Midbrain (tissue), 1 donor: ENCODE results near the gene PAK5.

ENCODE experiments used
- DNase-seq: peaks from one replicate; lab custom pipeline; 2025; lab: John Stamatoyannopoulos, UW

Gene PAK5

DNA sequence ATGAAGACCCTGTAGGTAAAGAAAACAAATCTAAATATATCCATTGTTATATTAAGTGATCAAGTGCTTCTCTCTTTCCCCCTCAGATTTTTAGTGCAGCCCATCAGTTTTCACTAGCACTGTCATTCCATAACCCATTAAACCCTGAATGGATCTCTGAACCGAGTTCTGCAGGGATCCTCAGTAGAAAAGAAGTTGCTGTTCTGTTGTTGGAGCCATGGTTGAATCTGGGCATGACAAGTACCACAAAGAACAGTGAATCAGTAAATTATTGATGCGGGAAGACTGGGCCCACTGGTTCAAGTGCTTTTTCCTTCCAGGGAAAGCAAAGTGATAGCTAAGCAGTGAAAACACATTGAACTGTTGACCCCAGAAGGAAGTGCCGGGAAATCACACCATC is 264.1 kb downstream of the PAK5 start:
- DNase-seq: no peak

DNA sequence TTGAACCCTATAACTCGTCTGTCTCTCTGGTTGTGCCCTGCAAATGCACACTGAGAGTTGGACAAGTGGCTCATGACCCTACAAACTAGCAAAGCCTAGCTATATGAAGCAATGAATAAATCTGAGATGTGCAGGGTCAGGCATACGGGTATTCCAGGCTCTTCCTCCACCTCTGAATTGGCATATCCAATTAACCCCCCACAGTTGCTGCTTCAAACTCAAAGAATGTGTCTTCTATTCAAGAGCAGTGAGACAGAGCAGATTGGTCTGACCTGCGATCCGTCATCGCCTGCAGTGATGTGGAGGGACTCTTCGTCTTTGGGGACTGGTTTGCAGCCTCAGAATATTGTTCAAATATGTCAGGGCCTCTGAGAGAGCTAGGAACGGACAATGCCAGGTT is 264.7 kb downstream of the PAK5 start:
- DNase-seq: no peak

DNA sequence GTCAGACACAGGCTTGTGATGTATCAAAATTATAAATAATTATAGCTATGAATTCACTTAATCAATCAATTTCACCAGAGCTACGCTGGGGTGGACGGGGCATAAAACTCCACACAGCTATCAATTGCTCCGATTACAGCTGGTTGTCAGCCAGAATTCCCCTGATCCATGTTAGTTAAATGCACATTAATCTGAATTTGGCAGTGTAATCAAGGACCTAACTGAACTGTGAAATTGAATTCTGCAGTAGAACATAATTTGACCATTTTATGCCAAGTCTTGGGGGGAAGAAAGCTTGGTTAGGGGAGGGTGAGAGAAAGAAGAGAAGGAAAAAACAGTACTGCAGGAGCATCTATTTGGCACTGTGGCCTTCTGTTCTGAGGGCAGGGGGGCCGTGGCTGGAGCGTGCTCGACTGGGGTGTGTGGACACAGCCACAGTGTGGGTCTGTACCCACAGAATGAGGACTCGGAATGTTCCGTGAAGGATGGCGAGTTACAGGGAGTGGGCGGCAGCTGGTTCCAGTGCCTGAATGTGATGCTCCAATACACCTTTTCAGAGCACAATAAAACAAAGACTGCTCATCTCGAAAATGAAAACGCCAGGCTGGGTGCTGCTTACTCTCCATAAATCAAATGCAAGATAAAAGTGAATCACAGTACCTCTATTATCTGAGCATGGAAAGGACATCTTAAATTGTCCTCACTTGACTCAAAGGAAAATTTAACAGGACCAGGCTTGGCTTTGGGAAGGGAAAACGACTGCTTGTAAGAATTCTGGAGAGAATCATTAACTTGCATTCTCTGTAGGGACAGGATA is 265.3 kb downstream of the PAK5 start:
- no peak for DNase-seq

DNA sequence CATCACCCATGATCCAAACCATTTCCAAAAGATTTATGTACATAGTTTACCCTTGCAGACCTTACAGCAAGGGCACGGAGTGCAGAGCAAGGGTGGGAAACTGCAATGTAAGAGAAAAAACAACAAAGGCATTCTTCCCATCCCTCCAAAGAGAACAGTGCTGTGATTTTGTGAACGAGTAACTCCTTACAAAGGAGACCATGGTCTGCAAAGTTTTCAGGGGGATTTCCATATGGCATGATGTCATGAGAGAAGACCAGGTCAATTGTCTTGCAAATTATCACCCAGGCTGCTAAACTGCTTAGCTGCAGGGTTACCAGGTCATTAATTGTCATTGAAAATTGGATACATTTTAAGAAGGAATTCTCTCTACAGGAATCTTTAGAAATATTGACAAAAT is 266.2 kb downstream of the PAK5 start:
- DNase-seq: no peak

DNA sequence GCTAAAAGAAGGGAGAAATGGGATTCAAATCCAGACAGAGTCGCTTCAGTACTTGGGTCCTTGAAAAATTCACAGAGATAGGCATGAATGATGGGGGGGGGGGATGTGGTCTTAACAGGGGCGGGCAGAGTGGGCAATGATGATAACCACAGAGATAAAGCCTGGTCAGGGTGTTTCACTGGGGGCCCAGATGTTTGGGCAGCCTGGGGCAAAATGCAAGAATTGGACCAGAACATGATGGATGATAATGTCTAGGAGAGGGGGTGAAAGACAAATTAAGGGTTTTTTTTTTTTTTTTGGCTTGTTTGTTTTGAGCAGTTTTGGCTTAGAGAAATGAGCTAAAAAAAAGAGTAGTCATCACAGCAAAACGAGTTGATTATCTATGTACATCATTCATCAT is 267.1 kb downstream of the PAK5 start:
- no peak for DNase-seq

DNA sequence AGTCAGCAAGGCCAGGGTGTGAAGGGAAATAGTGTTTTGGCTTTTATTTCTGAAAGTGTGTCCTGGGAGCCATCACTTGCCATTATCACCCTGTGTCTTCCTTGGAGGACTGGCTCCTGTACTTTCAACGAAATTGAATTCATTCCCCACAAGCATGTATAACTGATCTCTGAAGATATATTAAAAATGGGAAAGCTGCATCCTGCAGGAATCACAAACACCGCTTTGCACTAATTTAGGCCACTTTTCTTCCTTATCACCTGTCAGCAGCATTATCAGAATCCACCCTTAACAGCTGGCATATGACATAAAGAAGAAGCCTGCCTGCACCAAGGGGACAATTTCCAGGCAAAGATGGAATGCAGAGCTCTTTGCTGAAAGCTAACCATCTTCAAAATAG is 268.3 kb downstream of the PAK5 start:
- DNase-seq: no peak

DNA sequence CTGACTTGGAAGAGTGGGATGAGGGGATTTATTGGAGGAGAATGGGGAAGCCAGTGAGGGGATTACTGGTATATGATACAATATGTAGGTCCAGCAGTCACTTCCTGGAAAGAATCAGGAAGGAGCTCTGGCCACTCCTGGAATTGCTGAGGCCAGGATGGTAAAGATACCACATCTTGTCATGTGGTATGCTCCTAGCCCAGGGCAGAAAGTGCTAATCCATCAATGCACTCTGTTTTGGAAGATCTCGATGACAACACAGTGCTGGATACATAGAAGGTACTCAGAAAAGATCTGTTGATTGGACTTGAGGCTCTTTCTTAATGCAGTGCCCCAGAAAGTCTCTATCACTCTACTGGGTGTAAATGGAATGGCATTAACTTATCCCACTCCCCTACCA is 271.9 kb downstream of the PAK5 start:
- DNase-seq: no peak

DNA sequence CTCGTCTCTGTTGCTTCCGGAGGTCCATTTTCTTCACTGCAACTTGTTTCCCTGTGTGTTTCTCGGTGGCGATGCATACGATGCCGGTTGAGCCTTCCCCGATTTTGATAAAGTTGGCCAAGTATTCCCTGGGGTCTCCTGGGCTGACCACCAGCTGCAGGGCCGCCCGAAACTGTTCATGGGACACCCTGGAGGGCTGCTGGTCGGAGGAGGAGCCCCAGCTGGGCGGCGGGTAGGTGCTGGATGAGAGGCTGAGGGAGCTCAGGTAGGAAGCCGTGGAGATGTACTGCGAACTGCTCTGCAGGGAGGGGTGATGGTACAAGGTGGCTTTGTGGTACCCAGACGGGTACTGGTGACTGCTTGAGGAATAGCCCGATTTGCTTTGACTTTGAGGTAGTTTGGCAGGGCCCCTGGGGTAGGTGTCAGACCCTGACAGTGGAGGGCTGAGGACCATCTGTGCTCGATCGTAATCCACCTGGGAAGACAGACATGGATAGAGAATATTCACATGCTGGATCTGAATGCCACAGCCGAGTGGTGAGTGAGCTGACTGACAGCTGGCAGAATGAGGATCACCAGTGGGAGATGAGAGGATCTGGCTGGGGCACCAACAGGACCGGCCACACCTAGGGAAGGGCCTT is 272.8 kb downstream of the PAK5 start:
- DNase-seq: no peak

DNA sequence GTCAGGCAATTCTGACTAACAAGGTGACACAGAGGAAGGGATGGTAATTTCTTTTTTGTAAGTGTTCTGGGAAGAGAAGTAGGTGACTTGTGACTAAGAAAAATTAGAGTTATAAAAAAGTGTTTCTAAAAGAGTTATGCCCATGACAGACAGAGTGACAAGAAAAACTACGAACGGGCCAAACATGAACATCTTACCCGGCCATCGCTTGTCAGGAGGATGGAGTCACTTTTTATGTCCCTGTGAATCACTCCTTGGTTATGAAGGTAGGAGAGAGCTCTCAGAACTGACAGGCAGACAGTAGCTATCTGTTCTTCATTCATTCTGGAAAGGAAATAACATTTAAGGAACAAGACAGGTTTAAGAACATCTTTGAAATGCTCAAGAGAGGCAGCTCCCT is 281.5 kb downstream of the PAK5 start:
- DNase-seq: no peak

DNA sequence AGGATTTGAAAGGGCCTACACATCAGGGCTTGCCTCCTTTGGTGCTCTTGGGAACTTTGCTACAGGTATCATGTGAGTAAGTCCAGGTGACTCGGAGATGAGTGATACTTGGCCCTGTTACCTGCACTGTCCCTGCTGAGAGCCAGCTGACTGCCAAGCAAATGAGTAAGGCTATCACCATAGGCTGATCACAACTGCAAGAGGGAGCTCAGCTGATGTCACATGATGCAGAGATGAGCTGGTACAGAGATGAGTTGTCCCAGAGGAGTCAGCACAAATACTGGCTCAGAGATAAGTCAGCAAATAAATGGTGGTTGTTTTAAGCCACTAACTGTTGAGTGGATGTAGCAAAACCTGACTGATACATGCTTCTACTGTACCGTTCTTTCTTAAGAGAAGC is 283.1 kb downstream of the PAK5 start:
- DNase-seq: no peak

DNA sequence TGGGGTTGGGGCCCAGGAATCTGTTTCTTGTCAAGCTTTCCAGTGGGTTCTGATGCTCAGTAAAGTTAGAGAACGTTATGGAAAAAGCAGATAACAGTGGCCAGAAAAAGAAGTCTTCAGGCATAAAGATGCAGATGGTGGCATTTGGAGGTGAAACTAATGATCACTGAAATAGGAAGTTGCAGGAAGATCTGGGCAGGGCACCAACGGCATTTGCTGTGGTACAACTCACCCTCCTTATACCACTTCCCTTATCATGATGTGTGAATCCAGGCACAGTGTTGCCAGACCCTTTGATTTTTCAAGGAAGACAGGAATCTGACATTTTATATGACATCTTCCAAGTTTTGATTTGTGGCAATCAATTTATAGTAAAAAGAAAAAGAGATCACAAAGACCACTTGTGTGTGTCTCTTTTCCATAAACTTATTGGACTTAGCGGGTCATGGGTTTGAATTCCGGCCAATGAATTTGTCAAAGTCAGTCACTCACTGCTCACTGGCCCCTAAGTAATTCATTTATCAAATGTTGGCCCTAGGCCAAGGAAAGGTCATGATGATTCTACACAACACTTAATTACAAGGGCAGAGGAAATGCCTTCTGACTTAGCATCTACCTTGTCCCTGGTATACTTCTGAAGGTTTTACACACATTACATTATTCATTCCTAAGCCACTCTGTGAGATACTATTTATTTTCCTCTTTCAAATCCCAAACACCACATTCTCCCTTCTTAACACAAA is 286.9 kb downstream of the PAK5 start:
- no peak for DNase-seq

DNA sequence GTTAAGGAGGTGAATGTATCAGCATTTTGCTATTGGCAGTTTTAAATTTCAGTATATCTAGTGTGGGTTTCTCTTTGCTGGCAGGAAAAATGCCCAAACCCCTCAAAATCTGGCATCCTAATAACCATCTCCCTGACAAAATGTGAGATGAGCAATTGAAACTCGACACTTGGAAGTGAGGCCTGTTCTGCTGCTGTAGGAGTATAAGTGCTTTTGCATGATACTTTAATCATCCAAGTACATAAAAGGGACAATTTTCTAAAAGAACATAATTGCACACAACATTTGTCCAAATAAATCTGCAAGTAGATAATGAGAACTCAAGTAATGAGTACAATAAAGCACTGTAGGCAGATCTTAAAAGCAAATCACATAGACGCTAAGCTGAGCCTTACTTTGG is 288.0 kb downstream of the PAK5 start:
- DNase-seq: no peak

DNA sequence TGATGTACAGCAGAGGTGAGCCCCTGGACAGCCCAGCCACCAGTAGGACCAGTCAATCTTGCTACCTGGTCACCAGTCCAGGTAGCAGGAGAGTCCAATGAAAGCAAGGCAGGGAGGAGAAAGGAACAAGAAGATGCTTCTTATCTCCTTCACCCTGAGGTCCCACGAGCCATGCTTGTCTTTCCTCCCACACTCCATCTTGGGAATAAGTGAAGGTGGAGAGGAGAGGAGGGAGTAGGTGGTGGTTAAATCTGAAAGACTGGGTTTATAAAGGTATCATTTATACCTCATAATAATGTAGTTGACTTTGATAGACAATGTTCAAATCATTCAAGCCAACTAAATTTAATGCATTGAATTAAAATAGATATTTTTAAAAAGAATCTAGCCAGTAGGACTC is 288.6 kb downstream of the PAK5 start:
- DNase-seq: no peak

DNA sequence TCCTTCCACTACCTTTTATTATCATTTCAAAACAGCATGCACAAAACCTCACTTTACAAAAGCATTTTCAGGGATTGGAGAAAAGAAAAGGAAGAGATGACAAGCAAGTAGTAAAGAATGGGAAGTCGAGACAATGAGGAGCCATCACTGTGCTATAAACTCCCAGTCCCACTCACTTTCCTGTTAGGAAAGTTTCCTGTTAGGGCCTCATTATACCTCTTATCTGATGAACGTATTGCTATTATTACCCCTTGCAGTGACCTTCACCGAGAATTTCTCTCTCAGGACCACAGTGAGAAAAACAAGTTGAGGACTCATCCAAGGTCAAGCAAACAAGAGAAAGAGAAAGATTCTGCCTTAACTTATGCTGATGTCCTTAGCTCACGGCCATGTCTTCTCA is 295.7 kb downstream of the PAK5 start:
- no peak for DNase-seq

DNA sequence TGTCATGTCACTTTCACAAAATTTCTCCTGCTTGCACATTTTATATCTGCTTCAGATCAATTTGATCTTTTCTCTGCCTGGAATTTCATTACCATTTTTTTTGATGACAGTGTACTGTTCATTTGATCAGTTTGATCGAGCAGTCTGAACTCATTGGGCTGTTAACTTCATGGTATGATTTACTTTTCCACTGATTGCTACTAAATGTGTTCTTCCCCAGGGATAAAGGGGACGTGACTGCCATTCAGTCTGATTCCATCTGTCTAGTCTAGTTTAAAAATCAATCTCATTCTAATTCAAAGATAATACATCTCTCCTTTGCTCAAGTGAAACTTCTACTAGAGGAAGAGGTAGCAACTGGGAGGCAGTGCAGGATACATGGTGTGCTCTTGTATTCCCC is 303.4 kb downstream of the PAK5 start:
- DNase-seq: no peak

DNA sequence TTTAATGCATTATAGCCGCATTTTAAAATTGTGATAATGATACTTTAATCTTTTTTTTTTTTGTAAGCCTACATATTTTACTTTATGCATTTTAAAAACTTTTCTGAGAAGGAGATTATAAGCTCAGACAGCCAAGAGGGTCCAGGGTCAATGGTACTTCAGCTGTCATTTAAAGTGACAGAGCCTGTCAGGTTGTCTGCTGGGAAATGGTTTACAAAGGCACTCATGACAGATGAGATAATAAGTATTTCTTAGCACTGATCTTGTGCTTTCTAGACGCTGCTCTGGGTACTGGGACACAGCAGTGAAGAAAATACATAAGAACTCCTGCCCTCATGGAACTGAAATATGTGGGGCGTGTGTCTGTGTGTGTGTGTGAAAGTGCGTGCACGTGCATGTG is 304.9 kb downstream of the PAK5 start:
- DNase-seq: no peak

DNA sequence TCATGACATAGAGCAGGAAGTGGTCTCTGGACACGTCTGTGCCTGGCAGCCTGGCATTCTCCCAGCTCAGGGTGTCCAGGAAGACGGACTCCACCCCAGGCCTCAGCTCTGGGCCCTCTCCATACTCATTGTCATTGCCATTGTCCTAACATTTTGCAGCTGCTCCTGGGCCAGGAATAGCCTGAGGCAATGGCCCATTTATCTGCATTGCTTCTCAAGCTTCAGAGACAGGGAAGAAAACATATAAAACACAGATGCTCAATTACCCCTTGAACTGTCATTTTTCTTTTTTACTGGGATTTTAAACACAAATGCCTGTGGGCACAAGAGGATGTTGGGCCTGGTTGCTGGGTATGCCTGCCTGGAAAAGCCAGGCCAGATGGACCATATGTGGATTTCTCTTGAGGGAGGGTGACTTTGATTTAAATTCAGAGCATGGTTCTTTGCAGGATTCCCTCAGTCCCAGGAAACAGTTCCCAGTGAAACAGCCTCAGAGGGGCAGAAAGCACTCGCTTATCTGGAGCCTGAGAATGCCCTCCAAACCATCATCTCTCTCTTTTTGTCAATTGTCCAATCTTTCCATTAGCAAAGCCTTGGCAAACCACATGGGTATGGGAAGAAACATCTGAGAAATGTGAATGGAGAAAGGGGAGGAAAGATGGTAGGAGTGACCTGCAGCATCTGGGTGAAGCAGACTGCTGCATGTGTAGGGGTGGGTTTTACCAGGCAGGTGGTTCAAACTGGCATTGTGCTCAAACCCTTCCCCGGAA is 306.6 kb downstream of the PAK5 start:
- DNase-seq: no peak

DNA sequence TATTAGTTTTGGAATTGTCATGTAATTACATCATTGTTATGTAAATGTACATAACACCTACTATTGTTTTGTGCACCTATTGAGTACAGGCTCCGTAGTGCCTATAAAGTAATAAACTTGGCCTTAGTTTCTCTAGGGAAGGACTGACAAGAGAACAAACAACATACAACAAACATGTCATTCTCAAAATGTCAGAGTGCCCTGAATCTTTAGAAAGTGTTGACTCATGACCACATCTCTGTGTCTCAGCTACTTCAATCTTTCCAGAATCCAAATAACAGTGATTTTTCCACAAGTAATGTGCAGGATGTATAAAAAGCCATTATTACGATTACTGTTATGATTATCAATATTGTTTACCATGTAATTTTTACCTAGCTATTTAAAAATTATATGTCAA is 307.3 kb downstream of the PAK5 start:
- no peak for DNase-seq

DNA sequence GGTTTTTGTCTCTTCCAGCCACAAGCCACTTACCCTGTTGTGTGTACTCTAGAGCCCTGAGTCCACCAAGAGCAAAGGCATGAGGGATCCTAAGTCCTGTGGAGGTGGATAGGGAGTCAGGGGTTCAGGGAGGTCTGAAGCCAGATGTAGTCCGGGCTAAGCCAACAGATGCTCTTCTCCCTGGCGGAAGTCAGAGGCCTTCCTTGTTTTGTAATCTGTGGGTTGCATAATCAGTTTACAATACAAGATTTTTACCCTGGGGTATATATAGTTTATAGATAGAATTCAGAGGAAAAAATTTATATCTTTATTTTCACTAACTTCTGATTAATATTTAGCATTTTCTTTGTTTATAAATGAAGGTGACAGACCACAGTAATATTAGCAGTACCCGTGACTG is 315.2 kb downstream of the PAK5 start:
- DNase-seq: no peak

DNA sequence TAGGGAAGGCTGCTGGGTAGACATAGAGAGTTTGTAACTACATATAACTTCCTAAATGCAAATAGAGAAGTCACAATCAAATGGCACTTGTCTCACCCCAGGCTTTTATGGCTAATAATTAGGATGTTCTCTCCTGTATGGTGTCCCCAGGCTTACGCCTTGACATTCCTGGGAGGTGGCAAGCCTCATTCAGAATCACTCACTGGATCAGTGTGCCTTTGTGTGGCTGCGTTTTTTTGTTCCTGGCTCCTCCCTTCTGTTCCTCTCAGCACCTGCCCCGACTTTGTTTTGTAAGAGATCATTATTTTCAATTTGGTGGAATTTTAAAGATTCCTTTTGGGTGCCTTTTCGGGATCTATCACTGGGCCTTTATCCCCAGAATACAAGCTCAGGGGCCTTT is 318.8 kb downstream of the PAK5 start:
- no peak for DNase-seq

DNA sequence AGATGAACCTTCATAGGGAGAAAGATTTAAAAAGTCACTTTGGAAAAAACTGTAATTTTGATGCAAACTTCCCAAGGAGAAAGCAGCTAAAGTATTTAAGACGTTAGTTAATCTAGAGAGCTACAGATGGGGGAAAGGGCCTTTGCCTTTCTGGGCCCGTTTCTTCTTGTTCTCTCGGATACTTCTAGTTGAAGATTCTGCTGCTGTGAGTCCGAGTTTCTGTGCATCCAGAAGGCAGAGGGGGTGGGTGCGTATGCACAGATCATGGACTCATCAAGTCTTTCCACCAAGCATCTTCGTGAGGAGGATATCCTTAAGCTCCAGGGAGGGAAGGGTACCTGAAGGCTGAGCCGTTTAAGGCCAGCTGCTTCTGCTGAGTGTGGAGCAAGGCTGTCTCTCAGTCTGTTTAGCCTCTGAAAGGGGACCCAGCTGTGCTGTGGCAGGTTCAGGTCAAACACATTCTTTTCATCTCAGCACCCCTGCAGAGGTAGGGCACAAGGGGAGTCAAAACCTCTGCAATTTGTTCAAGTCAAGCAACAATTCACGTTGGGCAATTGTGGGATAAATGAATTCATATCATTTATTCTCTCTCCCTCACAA is 320.2 kb downstream of the PAK5 start:
- DNase-seq: no peak
